Measurements from ENCODE around the gene UNK.
A peak's percentile ranks its signal among the peaks of the same experiment; 100 is the strongest.
"Not testable (repeated sequence)": the region's sequence is repeated elsewhere in the genome, so short reads cannot be mapped to it uniquely, and the experiment has no call there.

The UNK gene

DNA sequence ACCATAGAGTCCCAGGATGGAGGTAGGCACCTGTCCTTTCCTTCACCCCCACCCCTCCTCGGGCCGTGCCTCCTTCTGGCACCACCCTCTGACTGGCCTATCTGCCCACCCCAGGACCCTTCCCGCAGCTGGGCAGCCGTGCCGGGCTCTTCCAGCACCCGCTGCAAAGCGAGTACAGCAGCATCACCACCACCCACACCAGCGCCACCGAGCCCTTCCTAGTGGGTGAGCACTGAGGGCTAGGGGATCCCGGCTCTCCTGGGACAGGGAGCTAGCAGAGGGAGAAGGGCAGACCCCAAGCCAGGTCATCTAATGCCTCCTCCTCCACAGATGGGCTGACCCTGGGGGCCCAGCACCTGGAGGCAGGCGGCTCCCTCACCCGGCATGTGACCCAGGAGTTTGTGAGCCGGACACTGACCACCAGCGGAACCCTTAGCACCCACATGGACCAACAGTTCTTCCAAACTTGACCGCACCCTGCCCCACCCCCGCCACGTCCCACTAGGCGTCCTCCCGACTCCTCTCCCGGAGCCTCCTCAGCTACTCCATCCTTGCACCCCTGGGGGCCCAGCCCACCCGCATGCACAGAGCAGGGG is 27.4 kb upstream of the UNK start:
- TF ChIP-seq, protein P1, sequence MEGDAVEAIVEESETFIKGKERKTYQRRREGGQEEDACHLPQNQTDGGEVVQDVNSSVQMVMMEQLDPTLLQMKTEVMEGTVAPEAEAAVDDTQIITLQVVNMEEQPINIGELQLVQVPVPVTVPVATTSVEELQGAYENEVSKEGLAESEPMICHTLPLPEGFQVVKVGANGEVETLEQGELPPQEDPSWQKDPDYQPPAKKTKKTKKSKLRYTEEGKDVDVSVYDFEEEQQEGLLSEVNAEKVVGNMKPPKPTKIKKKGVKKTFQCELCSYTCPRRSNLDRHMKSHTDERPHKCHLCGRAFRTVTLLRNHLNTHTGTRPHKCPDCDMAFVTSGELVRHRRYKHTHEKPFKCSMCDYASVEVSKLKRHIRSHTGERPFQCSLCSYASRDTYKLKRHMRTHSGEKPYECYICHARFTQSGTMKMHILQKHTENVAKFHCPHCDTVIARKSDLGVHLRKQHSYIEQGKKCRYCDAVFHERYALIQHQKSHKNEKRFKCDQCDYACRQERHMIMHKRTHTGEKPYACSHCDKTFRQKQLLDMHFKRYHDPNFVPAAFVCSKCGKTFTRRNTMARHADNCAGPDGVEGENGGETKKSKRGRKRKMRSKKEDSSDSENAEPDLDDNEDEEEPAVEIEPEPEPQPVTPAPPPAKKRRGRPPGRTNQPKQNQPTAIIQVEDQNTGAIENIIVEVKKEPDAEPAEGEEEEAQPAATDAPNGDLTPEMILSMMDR (IDR thresholded peaks at IDR 0.05; ENCODE audit: borderline replicate concordance, control extremely low read depth, extremely low read depth, insufficient read depth, missing control alignments): no peak
- no peak for DNase-seq (ENCODE audit: low spot score)
- in situ Hi-C loops (cut with MboI; ENCODE audit: low sequenced_read_pairs, unreplicated experiment): no loop called here

DNA sequence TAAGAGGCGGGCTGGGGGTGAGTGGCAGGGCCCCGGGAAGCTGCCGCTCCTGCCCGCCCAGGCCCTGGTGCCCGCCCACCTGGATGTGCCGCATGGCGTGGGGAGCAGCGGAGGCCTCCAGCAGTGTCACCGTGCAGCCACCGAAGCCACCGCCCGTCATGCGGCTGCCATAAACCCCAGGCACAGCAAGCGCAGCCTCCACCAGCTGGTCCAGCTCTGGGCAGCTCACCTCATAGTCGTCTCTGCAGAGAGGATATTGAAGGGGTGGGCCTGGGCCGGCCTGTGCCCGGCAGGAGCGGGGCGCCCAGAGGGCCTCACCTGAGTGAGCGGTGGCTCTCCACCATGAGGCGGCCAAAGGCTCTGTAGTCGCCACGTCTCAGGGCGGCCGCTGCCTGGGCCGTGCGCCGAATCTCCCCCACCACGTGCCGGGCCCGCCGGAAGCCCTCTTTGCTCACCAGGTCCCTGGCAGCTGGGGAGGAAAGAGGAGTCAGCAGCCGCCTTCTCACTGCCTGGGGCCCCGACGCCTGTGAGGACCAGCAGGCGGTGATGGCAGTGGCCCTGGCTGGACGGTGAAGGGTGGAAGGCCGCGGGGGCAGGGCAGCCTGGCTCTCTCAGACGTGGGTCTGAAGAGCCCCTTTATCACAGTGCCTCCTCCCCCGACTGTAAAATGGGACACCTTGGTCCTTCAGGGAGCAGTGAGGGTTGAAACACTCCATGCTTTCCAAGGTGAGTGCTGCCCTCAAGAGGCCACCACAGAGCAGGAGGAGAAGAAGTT is 26.3 kb upstream of the UNK start:
- TF ChIP-seq, protein P1 (IDR thresholded peaks at IDR 0.05; ENCODE audit: borderline replicate concordance, control extremely low read depth, extremely low read depth, insufficient read depth, missing control alignments): peak; percentile 8
- DNase-seq (ENCODE audit: low spot score): no peak
- in situ Hi-C loops (cut with MboI; ENCODE audit: low sequenced_read_pairs, unreplicated experiment): no loop called here

DNA sequence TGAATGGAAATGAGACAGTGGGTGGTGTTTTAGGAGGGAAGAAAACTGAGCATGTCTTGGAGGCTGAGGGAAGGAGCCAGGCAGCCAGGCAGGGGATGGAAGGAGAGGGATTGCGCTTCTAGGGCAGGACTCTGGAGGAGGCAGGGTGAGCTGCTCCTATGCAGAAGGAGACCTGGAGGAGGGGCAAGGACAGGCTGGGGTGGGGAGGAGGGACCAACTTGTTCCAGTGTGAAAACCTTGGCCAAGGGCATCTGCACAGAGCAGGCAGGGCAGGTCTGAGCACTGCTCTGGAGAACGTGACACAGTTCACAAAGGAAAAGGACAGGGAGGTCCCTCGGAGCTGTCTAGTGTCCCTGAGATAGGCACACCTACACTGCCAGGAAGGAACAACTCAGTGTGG is 25.1 kb upstream of the UNK start:
- TF ChIP-seq, protein P1 (IDR thresholded peaks at IDR 0.05; ENCODE audit: borderline replicate concordance, control extremely low read depth, extremely low read depth, insufficient read depth, missing control alignments): no peak
- no peak for DNase-seq (ENCODE audit: low spot score)
- in situ Hi-C loops (cut with MboI; ENCODE audit: low sequenced_read_pairs, unreplicated experiment): no loop called here

DNA sequence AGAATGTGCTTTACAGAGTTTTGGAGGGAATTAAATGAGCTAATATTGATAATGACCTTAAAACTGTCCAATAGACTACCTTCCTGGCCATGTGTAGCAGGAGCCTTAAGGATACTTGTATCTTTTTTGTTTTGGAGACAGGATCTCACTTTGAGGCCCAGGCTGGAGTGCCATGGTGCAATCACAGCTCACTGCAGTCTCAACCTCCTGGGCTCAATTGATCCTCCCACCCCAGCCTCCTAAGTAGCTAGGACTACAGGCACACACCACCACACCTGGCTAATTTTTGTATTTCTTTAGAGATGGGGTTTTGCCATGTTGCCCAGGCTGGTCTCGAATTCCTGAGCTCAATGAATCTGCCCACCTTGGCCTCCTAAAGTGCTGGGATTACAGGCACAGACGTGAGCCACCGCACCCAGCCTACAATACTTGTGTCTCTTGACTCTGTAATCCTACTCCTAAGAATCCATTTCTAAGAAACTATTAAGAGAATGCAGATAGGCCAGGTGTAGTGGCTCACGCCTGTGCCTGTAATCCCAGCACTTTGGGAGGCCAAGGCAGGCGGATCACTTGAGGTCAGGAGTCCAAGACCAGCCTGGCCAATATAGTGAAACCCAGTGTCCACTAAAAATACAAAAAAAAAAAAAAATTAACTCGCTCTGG is 24.5 kb upstream of the UNK start:
- DNase-seq (ENCODE audit: low spot score); in situ Hi-C loops (cut with MboI; ENCODE audit: low sequenced_read_pairs, unreplicated experiment): not testable (repeated sequence)

DNA sequence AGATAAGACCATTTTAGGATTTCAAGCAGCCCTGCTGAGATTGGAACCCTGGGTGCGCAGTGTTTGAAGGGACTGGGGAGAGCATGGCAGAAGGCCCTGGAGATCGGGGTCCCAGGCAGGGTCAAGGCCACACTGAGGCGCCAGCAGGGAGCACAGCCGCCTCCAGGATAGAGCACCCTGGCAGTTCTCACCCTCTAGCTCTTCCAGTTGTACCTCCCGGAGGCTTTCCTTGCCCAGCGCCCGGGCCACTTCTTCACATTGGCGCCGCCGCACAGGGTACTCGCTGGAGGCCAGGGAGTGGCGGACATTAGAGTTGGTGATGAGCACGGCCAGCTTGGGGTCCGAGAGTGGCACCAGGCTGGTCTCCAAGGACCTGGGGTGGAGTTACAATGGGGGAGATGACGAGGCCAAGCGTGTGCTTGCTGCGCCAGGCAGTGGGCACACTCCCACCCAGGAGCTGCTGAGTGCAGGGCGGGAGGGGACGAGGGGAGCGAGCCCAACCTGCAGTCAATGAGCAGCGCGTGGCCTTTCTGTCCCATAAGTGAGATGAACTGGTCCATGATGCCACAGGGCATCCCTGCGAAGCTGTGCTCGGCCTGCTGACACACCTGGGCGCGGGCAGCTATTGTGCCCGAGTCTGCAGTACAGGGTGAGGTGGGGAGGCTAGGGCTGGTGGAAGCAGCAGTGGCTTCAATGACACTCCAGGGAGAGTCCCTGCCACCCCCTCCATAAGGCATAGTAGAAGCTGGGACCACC is 21.9 kb upstream of the UNK start:
- TF ChIP-seq, protein P1 (IDR thresholded peaks at IDR 0.05; ENCODE audit: borderline replicate concordance, control extremely low read depth, extremely low read depth, insufficient read depth, missing control alignments): no peak
- no peak for DNase-seq (ENCODE audit: low spot score)
- in situ Hi-C loops (cut with MboI; ENCODE audit: low sequenced_read_pairs, unreplicated experiment): no loop called here

DNA sequence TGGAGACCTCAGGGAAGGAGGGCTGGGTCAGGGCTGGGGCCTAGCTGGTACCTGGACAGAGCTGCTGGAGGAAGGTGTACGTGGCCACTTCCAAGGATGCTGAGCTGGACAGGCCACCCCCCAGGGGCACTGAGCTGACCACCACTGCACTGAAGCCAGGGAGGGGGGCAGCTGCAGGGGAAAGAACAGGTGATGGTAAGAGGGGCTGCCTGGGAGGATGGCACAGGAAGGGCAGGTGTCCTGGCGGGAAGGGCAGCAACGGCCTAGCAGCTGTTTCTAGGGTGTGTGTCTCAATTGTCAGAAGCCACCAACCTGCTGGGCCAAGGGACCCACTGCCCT is 21.4 kb upstream of the UNK start:
- no peak for DNase-seq (ENCODE audit: low spot score)
- TF ChIP-seq, protein P1 (IDR thresholded peaks at IDR 0.05; ENCODE audit: borderline replicate concordance, control extremely low read depth, extremely low read depth, insufficient read depth, missing control alignments): no peak
- in situ Hi-C loops (cut with MboI; ENCODE audit: low sequenced_read_pairs, unreplicated experiment): no loop called here

Measured in GM13976 (cell line).